Measurements from ENCODE around the gene FOXF1.
A peak's percentile ranks its signal among the peaks of the same experiment; 100 is the strongest.

Gene FOXF1

GRCh38 chr16:86505899-86506864 is 4.1 kb upstream of the FOXF1 start:
- DNase-seq (ENCODE audit: low spot score) = no peak
- POLR2A ChIA-PET (ENCODE audit: low non-redundant PET) = no interaction called here
- H3K27ac ChIP-seq = no peak overlapping the region
- CTCF ChIA-PET = interaction anchor here (1.9 kb wide), 1 partner anchor 11 kb away, joined by 5 read pairs; no protein-coding TSS in a partner anchor
- no peak for TF ChIP-seq CTCF (conservative IDR thresholded peaks at IDR 0.05; ENCODE audit: low read depth)

- ChIA-PET CTCF (interaction anchor here (1.2 to 1.9 kb wide), 2 partner anchors 10 kb away, joined by 5 to 8 read pairs; no protein-coding TSS in a partner anchor), POLR2A (ENCODE audit: low non-redundant PET) (no interaction called here)
- TF ChIP-seq CTCF (conservative IDR thresholded peaks at IDR 0.05; ENCODE audit: low read depth) = no peak
- H3K27ac ChIP-seq = no peak overlapping the region
- no peak for DNase-seq (ENCODE audit: low spot score)
Measured at GRCh38 chr16:86507173-86508027, 2.9 kb upstream of the FOXF1 start.

- POLR2A ChIA-PET (ENCODE audit: low non-redundant PET) = no interaction called here
- no peak for DNase-seq (ENCODE audit: low spot score)
- no peak overlapping the region for H3K27ac ChIP-seq
- no peak for TF ChIP-seq CTCF (conservative IDR thresholded peaks at IDR 0.05; ENCODE audit: low read depth)
- CTCF ChIA-PET = interaction anchor here (1.2 kb wide), 1 partner anchor 9 kb away, joined by 8 read pairs; no protein-coding TSS in a partner anchor
Measured at GRCh38 chr16:86508028-86508946, 2.0 kb upstream of the FOXF1 start.

GRCh38 chr16:86508947-86509758 is 1.2 kb upstream of the FOXF1 start:
- DNase-seq (ENCODE audit: low spot score) = peak; percentile 34
- no peak overlapping the region for H3K27ac ChIP-seq
- no peak for TF ChIP-seq CTCF (conservative IDR thresholded peaks at IDR 0.05; ENCODE audit: low read depth)
- ChIA-PET POLR2A (ENCODE audit: low non-redundant PET) (interaction anchor here (0.6 kb wide), 1 partner anchor 162 kb away, joined by 4 read pairs; no protein-coding TSS in a partner anchor), CTCF (interaction anchor here (0.6 to 1.0 kb wide), 3 partner anchors 168 to 433 kb away, joined by 3 to 8 read pairs (median 5); no protein-coding TSS in a partner anchor)

- no peak overlapping the region for H3K27ac ChIP-seq
- ChIA-PET POLR2A (ENCODE audit: low non-redundant PET) (no interaction called here), CTCF (interaction anchor here (0.6 to 1.5 kb wide), 6 partner anchors 10 to 688 kb away, joined by 3 to 8 read pairs (median 4); no protein-coding TSS in a partner anchor)
- DNase-seq (ENCODE audit: low spot score) = no peak
- TF ChIP-seq CTCF (conservative IDR thresholded peaks at IDR 0.05; ENCODE audit: low read depth) = no peak
Measured at GRCh38 chr16:86509759-86510464, 415 bp upstream of the FOXF1 start.
